ENCODE data around the gene NFKBIB. TPM values are rescaled to one million over a fixed set of nuclear protein-coding genes. Genes with fewer than 3 reads are reported as not detected.

Gene NFKBIB
- total RNA-seq, 2 experiments from 2014 or later, result 29.3 to 30.1 TPM

GRCh38 chr19:38869160-38869835 lies 30.5 kb upstream of the NFKBIB start:
- Mint-ChIP-seq H3K27me3 (no peaks in the 10 kb centered on the region), H3K36me3 (ENCODE audit: low read depth) (peaks cover 41% of the 10 kb centered on the region), H3K9me3 (no peaks in the 10 kb centered on the region), H3K27ac (peak overlapping the region; percentile 86), H3K4me1 (ENCODE audit: low read depth) (peaks cover 73% of the 10 kb centered on the region), H3K4me3 (peak overlapping the region; percentile 85)
- peak overlapping the region; percentile 43 to 62 for H3K27ac ChIP-seq (ENCODE audit: low read depth in 1 of 2, low read length in 2 of 2)
- H3K4me3 ChIP-seq (ENCODE audit: low read length), result peak overlapping the region; percentile 72
- H3K4me1 ChIP-seq (ENCODE audit: insufficient read depth, low read length), result peaks cover 60% of the 10 kb centered on the region
- CTCF ChIA-PET, result interaction anchor here (0.5 to 4.0 kb wide), 15 partner anchors 9 to 466 kb away, joined by 3 to 17 read pairs (median 7); partner anchors contain the start of genes ECH1, MRPS12, NFKBIB and RINL
- ATAC-seq (ENCODE audit: poor library complexity) (no peak), DNase-seq (peak in 5 of 14 experiments; percentile 22 to 62 (median 51))
- intact Hi-C loops (cut with DNase I, micrococcal nuclease), result loop anchor here (1.0 to 5.0 kb wide), 4 partner anchors 17 to 137 kb away; partner anchors contain the start of gene ECH1 (in 1 of the 2)
- TF ChIP-seq, protein P1, sequence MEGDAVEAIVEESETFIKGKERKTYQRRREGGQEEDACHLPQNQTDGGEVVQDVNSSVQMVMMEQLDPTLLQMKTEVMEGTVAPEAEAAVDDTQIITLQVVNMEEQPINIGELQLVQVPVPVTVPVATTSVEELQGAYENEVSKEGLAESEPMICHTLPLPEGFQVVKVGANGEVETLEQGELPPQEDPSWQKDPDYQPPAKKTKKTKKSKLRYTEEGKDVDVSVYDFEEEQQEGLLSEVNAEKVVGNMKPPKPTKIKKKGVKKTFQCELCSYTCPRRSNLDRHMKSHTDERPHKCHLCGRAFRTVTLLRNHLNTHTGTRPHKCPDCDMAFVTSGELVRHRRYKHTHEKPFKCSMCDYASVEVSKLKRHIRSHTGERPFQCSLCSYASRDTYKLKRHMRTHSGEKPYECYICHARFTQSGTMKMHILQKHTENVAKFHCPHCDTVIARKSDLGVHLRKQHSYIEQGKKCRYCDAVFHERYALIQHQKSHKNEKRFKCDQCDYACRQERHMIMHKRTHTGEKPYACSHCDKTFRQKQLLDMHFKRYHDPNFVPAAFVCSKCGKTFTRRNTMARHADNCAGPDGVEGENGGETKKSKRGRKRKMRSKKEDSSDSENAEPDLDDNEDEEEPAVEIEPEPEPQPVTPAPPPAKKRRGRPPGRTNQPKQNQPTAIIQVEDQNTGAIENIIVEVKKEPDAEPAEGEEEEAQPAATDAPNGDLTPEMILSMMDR (IDR thresholded peaks at IDR 0.05), result no peak
- no peaks in the 10 kb centered on the region for H3K9me3 ChIP-seq (ENCODE audit: control insufficient read depth in 1 of 2, insufficient read depth in 1 of 2, low read length in 2 of 2)
- peaks cover 35% of the 10 kb centered on the region for H3K36me3 ChIP-seq (ENCODE audit: insufficient read depth, low read length)
- H3K27me3 ChIP-seq (ENCODE audit: control insufficient read depth in 1 of 2, insufficient read depth in 2 of 2, low read length in 2 of 2), result no peaks in the 10 kb centered on the region
- POLR2A ChIA-PET, result interaction anchor here (0.6 to 10.7 kb wide), 12 partner anchors 9 to 467 kb away, joined by 3 to 170 read pairs (median 6); partner anchors contain the start of genes ACTN4, ECH1, FAM98C and HNRNPL

- CTCF ChIA-PET, result interaction anchor here (0.8 to 4.0 kb wide), 15 partner anchors 9 to 466 kb away, joined by 3 to 17 read pairs (median 7); partner anchors contain the start of genes ECH1, MRPS12, NFKBIB and RINL
These were observed 29.7 kb upstream of the NFKBIB start for GRCh38 chr19:38869836-38870607.

More at GRCh38 chr19:38869836-38870607, 29.7 kb upstream of the NFKBIB start:
- Mint-ChIP-seq H3K4me3 (peak overlapping the region; percentile 86), H3K27me3 (no peaks in the 10 kb centered on the region), H3K4me1 (ENCODE audit: low read depth) (peaks cover 66% of the 10 kb centered on the region), H3K27ac (peak overlapping the region; percentile 86), H3K9me3 (no peaks in the 10 kb centered on the region), H3K36me3 (ENCODE audit: low read depth) (peaks cover 42% of the 10 kb centered on the region)
- H3K36me3 ChIP-seq (ENCODE audit: insufficient read depth, low read length), result peaks cover 38% of the 10 kb centered on the region
- peaks cover 52% of the 10 kb centered on the region for H3K4me1 ChIP-seq (ENCODE audit: insufficient read depth, low read length)
- H3K9me3 ChIP-seq (ENCODE audit: control insufficient read depth in 1 of 2, insufficient read depth in 1 of 2, low read length in 2 of 2), result no peaks in the 10 kb centered on the region
- peak; percentile 87 to 98 (median 95) for DNase-seq
- TF ChIP-seq, protein P1 (IDR thresholded peaks at IDR 0.05), result peak; percentile 88
- POLR2A ChIA-PET, result interaction anchor here (0.6 to 10.7 kb wide), 10 partner anchors 8 to 467 kb away, joined by 3 to 170 read pairs (median 6); partner anchors contain the start of genes ACTN4, ECH1, FAM98C and HNRNPL
- H3K4me3 ChIP-seq (ENCODE audit: low read length), result peak overlapping the region; percentile 72
- intact Hi-C loops (cut with DNase I, micrococcal nuclease), result loop anchor here (1.0 to 5.0 kb wide), 6 partner anchors 18 to 323 kb away; partner anchors contain the start of gene ECH1 (in 2 of the 2)
- no peaks in the 10 kb centered on the region for H3K27me3 ChIP-seq (ENCODE audit: control insufficient read depth in 1 of 2, insufficient read depth in 2 of 2, low read length in 2 of 2)
- peak overlapping the region; percentile 62 to 72 for H3K27ac ChIP-seq (ENCODE audit: low read depth in 1 of 2, low read length in 2 of 2)
- peak; percentile 93 for ATAC-seq (ENCODE audit: poor library complexity)

Measured in CD4-positive, alpha-beta T cell (primary cell).